G401 (cell line): ENCODE data around the gene DYNLRB1. TPM values are rescaled to one million over a fixed set of nuclear protein-coding genes. Genes with fewer than 3 reads are reported as not detected.
"Not testable (repeated sequence)": the region's sequence is repeated elsewhere in the genome, so short reads cannot be mapped to it uniquely, and the experiment has no call there.

Experiments
- DNase-seq: peaks from one replicate; pipeline ENCODE4 v3.0.0-alpha.2; 2015; ENCODE audit warnings: low spot score
- in situ Hi-C: cut with HindIII; loops from 2 replicates; pipeline ENCODE4 v1.10.0; 2016; ENCODE audit warnings: low sequenced_read_pairs, mixed read lengths
- total RNA-seq: library from RNA; depleted of rRNA; stranded (reverse); fragments of >200 nt; shearing (Covaris generic); gene quantifications from 2 replicates; pipeline ENCODE4 v1.2.3, GENCODE V29; 2014

DYNLRB1 gene
- total RNA-seq, 1 experiment from 2014 or later, result 58.9 TPM

DNA sequence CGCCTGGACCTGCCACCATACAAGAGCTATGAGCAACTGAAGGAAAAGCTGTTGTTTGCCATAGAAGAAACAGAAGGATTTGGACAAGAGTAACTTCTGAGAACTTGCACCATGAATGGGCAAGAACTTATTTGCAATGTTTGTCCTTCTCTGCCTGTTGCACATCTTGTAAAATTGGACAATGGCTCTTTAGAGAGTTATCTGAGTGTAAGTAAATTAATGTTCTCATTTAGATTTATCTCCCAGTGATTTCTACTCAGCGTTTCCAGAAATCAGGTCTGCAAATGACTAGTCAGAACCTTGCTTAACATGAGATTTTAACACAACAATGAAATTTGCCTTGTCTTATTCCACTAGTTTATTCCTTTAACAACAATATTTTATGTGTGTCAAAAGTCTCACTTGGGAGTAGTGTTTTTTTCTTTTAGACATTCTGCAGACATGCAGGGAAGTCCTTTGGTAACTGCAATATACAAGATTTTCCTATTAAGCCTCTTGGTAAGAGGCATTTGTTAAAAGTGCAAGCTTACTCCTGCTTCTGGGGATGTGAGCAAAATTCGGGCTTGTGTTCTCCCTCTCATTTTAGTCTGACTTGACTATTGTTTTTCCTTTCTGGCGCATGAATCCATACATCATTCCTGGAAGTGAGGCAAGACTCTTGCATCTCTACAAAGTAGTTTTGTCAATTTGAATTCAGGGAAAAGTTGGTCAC, 8.4 kb upstream of the DYNLRB1 start:
- in situ Hi-C loops, result no loop called here
- DNase-seq, result no peak

DNA sequence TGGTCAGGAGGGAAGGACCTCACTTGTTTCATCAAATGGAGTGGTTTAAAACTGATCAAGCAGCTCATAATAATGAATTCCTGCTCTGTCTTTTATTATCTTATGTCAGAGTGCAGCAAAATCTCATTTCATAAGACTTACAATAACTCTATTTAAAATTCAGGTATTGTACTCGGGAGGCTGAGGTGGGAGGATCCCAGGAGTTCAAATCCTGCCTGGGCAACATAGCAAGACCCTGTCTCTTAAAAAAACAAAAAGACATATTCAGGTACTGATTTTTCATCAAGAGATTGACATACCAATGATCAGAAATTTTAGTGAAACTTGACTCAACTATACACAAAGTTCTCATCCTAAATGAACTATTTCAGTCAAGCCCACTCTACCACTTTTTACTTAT, 5.6 kb upstream of the DYNLRB1 start:
- in situ Hi-C loops, result no loop called here
- DNase-seq, result no peak

DNA sequence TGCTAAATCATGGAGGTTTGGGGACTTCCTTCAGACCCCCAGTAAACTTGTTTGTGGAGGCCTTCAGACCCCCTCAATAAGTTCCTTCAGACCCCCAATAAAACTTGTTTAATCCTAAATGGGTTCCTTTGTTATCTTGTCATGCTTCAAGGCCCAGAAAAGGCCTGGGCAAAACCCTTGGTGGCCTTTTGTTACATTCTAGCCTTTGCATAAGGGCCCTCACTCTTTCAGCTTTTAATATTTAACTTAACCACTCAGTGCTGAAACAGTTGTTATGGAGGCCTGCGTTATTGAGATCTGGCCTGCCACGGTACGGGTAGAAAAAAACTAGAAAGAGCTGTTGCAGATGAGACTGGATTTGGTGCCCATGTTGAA, 4.3 kb upstream of the DYNLRB1 start:
- DNase-seq, result no peak
- in situ Hi-C loops, result no loop called here

DNA sequence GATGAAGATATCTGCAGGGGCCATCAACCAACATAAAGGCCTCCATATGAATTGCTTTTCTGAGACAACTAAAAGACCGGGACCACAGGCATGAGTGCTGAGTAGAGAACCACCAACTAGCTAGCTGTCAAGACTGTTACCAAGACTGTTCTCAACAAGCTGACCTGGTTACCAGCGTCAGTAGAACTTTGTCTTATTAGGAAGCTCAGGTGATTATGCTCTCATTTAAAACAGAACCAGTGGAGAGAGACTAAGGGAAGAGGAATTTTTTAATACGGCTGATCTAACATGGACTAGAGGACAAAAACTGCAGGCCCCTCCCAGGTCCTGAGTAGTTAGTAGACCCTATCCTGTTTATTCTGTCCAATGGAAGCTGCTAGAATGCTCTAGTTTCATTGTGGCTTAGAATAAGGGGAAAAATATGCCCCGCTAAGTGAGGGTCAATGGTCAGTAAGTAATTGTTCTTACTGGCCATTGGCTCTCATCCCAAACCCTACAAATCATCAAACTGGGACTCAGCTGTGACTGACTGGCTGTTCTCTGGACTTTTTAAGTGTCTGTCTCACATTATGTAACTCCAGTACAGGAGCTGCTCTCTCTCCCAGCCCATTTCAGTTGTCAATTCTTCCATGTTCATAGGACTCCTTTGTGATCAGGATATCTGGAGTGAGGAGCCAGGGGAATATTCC, 3.8 kb upstream of the DYNLRB1 start:
- DNase-seq, result no peak
- in situ Hi-C loops, result no loop called here

DNA sequence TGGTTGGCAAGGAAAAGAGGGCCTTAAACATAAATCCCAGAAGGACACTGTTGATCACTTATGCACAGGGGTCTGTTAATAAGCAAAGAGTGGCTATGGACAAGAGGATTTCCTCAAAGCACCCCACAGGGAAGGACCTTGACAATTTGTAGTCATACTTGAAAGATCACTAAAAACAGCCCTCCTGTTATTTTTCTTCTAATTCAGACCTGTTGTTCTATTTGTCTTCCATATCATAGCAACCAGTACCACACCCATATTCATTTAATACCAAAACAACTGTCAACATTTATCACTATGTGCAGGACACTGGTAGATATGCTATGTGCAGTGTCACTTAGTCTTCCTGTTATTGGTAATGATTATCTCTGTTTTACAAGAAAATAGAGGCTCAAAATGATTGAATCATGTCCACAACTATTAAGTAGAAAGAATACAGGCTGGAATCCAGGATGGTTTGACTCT, 3.2 kb upstream of the DYNLRB1 start:
- no peak for DNase-seq
- in situ Hi-C loops, result no loop called here

DNA sequence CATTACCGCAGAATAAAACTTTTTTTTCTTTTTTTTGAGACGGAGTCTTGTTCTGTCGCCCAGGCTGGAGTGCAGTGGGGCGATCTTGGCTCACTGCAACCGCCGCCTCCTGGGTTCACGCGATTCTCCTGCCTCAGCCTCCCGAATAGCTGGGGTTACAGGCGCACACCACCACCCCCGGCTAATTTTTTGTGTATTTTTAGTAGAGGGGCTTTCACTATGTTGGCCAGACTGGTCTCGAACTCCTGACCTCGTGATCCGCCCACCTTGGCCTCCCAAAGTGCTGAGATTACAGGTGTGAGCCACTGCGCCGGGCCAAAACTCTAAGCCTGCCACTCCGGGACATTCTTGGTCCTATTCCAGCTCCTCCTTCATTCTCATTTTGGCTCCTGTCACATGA, 2.2 kb upstream of the DYNLRB1 start:
- DNase-seq, in situ Hi-C loops: not testable (repeated sequence)

DNA sequence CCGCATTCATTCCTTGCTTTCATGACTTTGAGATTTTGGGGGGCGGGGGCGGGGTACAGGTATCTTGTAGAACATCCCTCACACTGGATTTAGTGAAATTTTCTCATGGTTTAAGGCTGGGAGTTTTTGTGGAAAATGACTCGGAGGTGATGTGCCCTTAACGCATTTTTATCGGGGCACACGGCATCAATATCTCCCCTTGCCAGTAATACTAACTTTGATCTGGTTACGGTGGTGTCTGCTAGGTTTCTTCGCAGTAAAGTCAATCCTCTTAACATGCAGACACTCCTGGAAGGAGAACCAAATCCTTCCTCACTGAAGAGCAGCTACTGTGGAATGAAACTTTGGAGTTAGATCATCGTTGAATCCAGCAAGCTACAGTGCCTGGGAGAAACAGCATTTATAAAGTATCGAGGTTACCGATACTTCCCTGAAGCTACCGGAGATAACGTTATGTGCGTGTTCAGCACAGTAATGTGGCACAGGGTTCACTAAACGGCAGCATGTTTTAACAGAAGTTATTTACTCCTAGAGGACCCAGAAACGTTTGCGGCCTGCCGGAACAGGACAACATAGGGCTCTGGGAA, 1.2 kb upstream of the DYNLRB1 start:
- DNase-seq, result no peak
- in situ Hi-C loops, result no loop called here

DNA sequence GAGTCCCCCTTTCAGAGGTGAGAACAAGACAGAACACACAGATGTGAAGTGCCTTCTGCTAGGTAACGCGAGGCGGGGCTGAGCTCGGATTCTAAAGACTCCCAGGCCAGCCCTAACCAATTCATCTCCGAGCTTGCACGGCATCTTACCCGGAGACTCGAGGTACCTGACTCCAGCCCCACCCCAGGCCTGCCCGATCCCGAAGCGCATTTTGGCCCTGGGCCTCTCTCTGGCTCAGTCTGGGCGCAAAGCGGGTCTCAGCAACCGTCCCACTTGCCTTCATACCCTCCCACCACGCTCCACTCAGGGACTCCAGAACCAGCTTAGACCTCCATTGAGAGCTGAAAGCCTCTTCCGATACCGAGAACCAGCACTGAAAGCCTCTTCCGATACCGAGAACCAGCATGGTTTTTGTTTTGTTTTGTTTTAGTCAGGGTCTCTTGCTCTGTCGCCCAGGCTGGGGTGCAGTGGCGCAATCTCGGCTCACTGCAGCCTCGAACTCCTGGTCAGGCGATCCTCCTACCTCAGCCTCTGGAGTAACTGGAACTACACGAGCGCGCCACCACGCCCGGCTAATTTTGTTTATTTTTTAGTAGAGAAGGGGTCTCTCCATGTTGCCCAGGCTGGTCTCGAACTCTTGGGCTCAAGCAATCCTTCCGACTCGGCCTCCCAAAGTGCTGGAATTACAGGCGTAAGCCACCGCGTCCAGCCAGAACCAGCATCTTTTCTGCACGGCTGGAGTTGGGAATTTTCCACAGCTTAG, 557 bp upstream of the DYNLRB1 start:
- DNase-seq, result peak; percentile 84
- in situ Hi-C loops, result no loop called here

DNA sequence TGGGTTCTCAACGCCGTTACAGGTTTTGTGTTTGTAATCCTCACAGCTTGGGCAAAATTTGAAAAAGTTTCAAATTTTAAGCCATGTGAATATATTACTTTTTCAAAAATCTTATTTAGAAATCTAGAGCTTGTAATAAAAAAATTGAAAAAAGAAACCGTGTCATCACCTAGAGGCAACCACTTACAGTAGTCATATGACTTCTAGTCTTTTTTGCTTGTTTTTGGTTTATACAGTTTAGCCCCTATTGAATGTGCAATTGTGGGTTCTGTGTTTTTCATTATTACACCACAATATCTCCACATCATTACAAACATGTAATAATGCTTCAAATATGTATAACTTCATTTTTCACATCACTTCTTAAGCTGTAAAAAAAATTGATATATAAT, 888 bp downstream of the DYNLRB1 start:
- in situ Hi-C loops, result no loop called here
- DNase-seq, result no peak

DNA sequence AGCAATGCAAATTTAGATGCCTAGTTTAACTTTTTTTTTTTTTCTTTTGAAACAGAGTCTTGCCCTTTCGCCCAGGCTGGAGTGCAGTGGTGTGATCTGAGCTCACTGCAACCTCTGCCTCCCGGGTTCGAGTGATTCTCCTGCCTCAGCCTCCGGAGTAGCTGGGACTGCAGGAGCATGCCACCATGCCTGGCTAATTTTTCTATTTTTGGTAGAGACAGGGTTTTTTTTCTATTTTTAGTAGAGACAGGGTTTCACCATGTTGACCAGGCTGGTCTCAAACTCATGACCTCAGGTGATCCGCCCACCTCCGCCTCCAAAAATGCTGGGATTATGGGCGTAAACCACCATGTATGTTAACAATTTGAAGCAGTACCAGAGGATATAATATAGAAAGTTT, 2.6 kb downstream of the DYNLRB1 start:
- DNase-seq, in situ Hi-C loops: not testable (repeated sequence)

DNA sequence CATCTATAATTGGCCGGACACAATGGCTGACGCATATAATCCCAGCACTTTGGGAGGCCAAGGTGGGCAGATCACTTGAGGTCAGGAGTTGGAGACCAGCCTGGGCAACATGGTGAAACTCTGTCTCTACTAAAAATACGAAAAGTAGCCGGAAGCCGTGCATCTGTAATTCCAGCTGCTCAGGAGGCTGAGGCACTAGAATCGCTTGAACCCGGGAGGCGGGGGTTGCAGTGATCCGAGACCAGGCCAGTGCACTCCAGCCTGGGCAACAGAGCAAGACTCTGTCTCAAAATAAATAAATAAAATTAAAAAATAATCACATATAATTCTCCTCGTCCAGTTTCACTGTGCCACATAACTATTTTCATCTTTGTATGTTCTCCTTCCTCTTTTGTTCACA, 3.6 kb downstream of the DYNLRB1 start:
- in situ Hi-C loops, DNase-seq: not testable (repeated sequence)

DNA sequence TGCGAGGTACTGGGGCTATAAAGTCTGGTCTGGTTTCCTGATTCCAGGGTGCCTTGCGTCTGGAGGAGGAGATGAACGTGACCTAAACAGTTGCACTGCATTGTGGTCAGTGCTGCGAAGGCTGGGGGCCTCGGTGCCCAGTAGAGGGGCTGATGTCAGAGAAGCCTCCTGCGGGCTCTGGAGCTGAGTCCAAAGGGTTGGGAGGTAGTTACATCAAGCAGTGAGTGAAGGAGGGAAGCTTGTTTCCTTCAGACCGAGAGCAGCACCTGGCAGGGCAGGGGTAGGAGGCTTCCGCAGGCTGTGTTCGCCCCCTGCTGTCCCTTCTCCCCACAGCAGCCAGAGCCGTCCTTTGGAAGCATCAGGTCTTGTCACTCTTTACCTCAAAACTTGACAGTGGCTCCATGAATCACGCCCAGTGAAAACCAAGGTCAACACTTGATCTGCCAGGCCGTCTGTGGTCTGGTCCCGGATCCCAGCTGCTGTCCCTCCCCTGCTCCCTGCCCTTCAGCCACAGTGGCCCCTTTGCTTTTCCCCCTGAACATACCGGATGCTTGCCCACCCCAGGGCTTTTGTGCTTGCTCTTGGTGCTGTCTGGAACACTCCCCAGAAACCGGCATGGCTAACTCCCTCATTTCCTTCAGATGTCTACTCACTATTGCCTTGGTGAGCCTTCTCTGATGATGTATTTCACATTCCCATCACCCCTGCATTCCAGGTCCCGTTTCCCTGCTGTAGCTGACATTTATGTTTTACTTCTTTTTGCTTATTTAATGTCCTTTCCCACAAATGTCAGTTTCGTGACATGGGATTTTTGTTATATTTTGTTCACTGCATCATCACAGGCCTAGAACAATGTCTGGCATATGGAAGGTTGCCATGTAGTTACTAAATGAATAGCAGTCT, 7.0 kb downstream of the DYNLRB1 start:
- in situ Hi-C loops, result no loop called here
- peak; percentile 54 for DNase-seq

DNA sequence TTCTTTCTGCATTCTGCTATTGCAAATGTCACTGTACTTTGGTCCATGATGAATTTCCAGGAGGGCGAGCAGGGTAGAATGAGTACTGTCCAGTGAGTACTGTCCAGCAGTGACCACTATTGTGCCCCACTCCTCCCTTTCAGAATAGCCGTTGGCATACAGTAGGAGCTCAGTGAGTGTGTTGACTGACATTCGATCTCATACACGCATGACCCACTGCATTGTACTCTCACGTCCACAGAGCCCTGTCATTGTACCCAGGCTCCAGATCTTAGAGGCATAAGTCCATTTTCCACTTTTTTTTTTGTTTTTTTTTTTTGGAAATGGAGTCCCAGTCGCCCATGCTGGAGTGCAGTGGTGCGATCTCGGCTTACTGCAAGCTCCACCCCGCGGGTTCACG, 8.2 kb downstream of the DYNLRB1 start:
- in situ Hi-C loops, result no loop called here
- DNase-seq, result no peak

DNA sequence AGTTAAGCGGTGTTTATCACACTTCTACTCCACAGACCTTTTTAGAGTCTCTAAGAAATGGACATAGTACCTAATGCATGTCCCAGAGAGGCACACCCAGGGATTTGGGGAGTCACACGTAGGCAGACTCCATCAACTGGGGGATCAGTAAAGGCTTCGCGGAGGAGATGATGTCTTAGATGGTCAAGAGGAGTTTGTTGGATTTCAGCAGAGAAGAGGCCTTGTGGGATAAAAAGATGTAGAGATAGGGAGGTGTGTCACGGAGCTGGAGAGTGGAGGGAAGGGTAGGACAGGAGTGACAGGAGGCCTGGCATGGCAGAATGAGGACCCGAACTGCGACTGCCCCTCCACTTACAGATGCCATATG, 9.1 kb downstream of the DYNLRB1 start:
- DNase-seq, result no peak
- in situ Hi-C loops, result no loop called here

DNA sequence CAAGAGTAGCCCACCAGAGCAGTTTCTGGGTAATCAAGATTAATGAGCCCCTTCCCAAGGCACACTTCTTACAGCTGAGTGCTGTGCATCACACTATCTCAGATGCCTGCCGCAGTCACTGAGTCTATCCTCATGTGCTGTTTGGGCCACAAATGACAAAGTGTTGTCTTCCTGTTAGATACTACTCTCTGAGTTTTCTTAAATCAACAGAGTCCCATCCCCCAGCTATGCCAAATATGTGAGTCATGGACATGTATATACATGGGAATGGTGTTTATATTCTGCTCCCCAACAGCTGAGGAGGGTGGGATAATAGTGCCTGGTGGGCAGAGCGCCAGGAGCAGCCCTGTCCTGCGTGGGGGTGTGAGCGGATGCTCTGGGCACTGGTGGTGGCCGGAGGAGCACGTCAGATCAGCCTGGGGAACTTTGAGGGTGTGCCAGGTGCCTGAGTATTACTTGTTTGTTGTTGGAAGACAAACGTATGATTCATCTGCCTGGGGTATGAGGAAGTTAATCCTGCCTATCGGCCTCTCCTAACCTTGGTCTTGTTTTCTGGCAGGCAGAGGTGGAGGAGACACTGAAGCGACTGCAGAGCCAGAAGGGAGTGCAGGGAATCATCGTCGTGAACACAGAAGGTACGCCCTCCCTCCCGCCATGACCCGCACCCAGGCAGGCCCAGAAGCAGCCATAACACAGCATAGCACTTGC, 9.6 kb downstream of the DYNLRB1 start:
- in situ Hi-C loops, result no loop called here
- peak; percentile 21 for DNase-seq

DNA sequence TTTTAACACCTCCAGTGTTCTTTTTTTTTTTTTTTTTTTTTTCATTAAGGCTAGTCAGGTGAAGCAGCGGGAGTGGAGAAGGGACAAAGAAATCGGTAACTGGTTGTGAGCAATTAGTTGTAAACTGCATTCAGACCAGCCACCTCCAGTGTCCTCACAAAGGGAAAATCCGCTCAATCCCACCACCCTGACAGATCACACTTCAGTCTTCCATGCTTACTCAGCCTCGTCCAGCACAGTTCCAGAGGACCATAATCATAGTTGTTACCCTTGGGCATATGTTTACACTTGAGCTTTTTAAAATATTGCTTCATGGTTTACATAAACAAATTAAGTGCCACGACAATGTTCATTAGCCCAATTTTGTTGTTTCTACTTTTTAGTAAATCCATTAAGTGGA, 10.2 kb downstream of the DYNLRB1 start:
- in situ Hi-C loops, result no loop called here
- no peak for DNase-seq

DNA sequence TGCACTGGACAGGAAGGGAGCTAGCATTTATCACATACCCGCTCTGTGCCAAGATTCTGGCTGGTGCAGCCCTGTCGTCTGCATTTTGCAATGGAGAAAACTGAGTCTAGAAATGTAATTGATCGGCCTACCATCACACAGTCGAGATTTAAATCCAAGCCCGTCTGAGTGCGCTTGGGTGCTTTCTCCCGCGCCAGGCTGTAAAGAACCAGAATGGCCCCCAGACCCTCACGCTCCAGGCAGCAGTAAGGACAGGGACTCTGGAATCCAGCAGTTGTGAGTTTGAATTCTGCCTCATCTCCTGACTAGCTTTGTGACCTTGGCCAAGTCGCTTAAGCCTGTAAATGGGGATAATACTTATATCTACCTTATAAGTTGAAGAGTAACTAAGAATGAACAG, 10.8 kb downstream of the DYNLRB1 start:
- no peak for DNase-seq
- in situ Hi-C loops, result no loop called here

DNA sequence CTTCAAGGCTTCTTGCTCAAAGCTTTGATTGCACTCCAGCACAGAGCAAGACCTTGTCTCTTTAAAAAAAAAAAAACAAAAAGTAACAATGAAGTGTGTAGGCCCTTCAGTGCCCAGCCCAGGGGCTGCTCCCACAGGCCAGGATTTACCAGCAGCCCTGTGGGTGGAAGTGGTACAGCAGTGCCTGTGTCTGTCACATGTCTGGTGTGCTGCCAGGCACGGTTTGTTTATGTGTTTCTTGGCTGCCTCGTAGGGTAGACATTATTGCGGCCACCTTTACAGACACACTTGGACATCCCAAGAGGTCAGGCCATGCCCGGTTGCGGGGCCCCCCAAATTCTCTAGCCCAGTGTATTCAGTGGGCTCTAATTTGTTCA, 12.7 kb downstream of the DYNLRB1 start:
- in situ Hi-C loops, result no loop called here
- peak; percentile 53 for DNase-seq
